ENCODE data around the gene CDRT4.

Gene CDRT4

DNA sequence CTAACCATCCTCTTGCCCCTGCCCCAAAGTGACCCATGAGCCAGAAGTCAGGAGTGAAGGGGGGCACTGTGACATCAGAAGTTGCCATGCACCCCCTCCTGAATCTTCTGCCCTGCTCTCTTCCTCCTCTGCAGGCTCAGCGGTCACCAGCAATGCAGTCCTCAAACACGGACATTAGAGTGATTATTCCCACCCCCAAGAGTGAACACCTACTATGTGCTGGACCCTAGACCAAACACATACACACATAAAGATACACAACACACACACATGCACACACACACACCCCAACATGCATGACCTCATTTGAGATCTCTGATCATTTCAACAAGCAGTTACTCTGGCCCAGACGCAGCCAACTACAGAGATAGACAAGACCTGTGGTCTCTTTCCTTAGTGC lies at the start of gene CDRT4:
CDRT4 (minus strand) TSS at position 30 of the 400 bp plus-strand sequence. CDS start 27,383 bp downstream, outside the sequence.
- Histone ChIP-seq H3K27me3 (no peaks in the 10 kb centered on the region), H3K4me2 (no peak within 1 kb of the TSS), H4K20me1 (no peaks in the 10 kb centered on the region), H3K4me3 (no peak within 1 kb of the TSS), H3K4me1 (no peaks in the 10 kb centered on the region), H3K36me3 (no peaks in the 10 kb centered on the region), H3K27ac (no peak within 1 kb of the TSS), H3K9me3 (replicated peaks in 1 of 11) (no peaks in the 10 kb centered on the region), H3K9ac (no peak within 1 kb of the TSS)
- no peak for TF ChIP-seq Cebpa-rat (IDR thresholded peaks at IDR 0.05)

DNA sequence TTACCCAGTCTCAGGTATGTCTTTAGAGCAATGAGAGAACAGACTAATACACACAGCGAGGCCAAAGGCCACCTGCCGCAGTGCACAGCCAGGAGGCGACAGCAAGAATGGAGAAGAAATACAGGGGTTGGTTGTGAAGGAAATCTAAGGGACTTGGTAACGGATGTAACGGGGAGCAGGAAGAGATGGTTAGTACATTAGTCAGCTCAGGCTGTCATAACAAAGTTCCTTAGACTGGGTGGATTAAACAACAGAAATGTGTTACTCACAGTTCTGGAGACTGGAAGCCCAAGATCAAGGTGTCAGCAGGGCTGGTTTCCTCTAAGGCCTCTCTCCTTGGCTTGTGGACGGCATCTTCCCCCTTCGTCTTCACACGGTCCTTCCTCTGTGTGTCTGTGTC lies 48.7 kb upstream of the CDRT4 start:
- no peaks in the 10 kb centered on the region for H3K27me3 ChIP-seq
- 0 out of 22 replicates have a peak, but pooled peaks cover 0 to 4% (median 0%) of the 10 kb centered on the region in 11 experiments for H3K9me3 ChIP-seq (replicated peaks in 1 of 11)
- H3K27ac ChIP-seq: no peak overlapping the region
- peaks cover 0 to 4% (median under 1%) of the 10 kb centered on the region in 10 experiments; a peak in 6 of 20 replicates for H3K4me1 ChIP-seq
- no peak overlapping the region for H3K4me3 ChIP-seq
- no peak for TF ChIP-seq Cebpa-rat (IDR thresholded peaks at IDR 0.05)
- H3K9ac ChIP-seq: no peak overlapping the region
- no peak overlapping the region for H3K4me2 ChIP-seq
- no peaks in the 10 kb centered on the region for H3K36me3 ChIP-seq
- no peaks in the 10 kb centered on the region for H4K20me1 ChIP-seq

DNA sequence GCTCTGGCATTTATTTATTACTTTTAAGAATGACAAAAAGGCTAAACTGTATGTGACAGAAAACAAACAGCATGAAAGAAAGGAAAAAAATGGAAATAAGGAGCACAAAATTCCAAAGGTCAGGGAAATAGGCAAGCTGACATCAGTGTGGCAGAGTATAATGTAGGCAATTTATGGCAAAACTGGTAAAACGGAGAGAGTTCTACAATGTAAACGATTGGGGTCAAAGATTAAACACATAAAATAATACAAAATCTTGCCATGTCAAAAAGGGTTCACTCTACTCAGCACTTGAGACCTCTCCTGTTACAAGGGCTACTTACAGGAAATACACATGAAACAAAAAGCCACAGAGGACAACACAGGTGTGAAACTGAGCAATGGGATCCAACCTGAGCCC lies 47.0 kb upstream of the CDRT4 start:
- TF ChIP-seq Cebpa-rat (IDR thresholded peaks at IDR 0.05): no peak
- Histone ChIP-seq H3K27me3 (no peaks in the 10 kb centered on the region), H3K4me1 (peaks cover 7 to 21% (median 14%) of the 10 kb centered on the region in 10 experiments; a peak in 18 of 20 replicates), H3K4me2 (no peak overlapping the region), H3K27ac (no peak overlapping the region), H4K20me1 (no peaks in the 10 kb centered on the region), H3K36me3 (no peaks in the 10 kb centered on the region), H3K9ac (no peak overlapping the region), H3K9me3 (replicated peaks in 1 of 11) (0 out of 22 replicates have a peak, but pooled peaks cover 0 to 4% (median 0%) of the 10 kb centered on the region in 11 experiments), H3K4me3 (no peak overlapping the region)

DNA sequence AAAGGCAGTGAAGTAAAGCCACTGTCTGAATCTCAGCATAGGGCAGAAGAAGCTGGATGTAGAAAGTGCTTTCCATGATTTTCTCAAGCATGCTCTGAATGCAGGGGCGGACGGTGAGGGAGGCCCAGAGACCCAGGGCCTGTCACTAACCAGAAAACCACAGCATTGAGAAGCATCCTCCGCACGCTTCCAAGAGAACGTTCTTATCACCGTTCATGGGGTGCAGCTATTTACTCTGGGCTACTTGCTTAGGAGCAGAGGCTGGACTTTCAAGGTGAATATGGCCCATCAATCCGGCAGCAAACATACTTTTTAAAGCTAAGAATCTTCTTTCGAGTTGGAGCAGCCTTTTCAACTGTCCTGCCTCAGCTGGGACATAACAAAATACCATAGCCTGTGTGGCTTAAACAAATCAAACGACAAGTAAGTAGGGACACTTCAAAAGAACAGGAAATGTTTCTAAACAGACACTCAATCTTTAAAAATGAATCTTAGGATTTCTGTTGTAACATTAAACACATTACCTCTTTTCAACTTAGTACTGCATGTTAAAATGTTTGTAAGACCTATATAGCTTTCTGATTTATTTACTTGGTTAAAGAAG lies 46.5 kb upstream of the CDRT4 start:
- Histone ChIP-seq H3K36me3 (no peaks in the 10 kb centered on the region), H3K4me1 (peaks cover 7 to 22% (median 14%) of the 10 kb centered on the region in 10 experiments; a peak in 18 of 20 replicates), H3K4me2 (no peak overlapping the region), H3K27ac (no peak overlapping the region), H3K4me3 (no peak overlapping the region), H3K9ac (no peak overlapping the region), H3K9me3 (replicated peaks in 1 of 11) (0 out of 22 replicates have a peak, but pooled peaks cover 0 to 4% (median 0%) of the 10 kb centered on the region in 11 experiments), H4K20me1 (no peaks in the 10 kb centered on the region), H3K27me3 (no peaks in the 10 kb centered on the region)
- no peak for TF ChIP-seq Cebpa-rat (IDR thresholded peaks at IDR 0.05)

DNA sequence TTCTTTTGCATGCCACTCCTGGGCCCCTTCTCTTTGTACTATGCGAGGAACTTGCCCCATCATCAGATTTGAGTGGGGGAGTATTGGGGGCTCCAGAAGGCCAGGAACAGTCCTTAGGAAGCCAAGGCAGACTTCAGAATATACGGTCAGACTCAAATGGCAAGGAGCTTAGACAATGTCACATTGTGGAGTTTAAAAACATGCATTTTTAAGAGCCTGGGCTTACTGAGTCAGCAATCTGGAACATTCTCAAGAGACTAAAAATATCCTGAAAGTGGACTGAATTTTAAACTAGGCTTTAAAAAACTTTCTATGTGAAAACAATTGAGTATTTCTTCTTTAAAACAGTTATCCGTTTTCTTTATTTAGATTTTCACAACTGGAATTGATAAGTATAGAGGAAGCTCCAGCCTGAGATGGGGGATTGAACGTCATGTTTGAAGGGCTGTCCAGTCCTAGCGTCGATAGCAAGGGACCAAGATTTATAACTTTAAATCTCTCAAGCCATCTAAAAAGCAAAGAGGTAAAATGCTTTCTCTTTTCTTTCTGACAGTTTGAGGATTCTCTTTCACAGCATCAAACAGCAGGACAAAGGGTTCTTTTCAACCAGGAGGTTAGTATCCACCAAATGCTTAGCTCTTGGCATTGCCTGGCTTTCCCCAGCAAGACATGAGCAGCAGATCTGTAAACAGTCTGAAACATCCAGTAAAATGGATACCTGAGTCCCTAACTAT lies 45.8 kb upstream of the CDRT4 start:
- Histone ChIP-seq H4K20me1 (no peaks in the 10 kb centered on the region), H3K4me1 (peaks cover 7 to 22% (median 14%) of the 10 kb centered on the region in 10 experiments; a peak in 18 of 20 replicates), H3K9ac (no peak overlapping the region), H3K4me2 (peak overlapping the region in 1 of 11 experiments; percentile 7; a peak in 1 of 22 replicates), H3K4me3 (no peak overlapping the region), H3K36me3 (no peaks in the 10 kb centered on the region), H3K9me3 (replicated peaks in 1 of 11) (0 out of 22 replicates have a peak, but pooled peaks cover 0 to 4% (median 0%) of the 10 kb centered on the region in 11 experiments), H3K27ac (no peak overlapping the region), H3K27me3 (no peaks in the 10 kb centered on the region)
- TF ChIP-seq Cebpa-rat (IDR thresholded peaks at IDR 0.05): no peak

DNA sequence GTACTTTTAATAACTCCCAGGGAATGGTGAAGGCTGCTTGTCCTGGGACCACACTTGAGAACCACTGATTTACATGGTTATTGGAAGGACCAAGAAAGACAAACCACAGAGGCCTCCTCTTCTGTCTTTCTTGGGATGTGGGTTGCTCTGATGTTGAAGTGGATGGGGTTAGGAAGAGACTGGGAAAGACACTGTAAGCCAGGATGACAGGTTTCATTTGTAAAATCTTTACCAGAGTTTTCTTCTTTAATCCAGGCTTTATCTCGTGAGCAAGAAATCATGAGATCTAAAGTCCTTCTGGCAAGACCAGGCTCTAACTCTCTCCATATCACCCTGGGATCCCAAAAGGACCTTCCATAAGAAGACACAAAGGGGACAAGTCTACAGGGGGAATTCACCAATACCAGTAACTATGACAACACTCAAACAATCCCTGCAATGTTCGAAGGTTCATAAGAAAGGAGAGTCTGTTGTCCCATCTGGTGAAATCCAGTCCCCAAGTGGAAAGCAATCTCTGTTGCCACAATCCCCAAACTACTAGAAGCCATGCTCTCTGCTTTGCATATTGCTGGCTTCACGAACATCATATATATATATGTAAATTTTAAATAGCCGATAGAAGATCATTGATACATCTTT lies 44.8 kb upstream of the CDRT4 start:
- Histone ChIP-seq H3K4me3 (no peak overlapping the region), H3K36me3 (no peaks in the 10 kb centered on the region)

DNA sequence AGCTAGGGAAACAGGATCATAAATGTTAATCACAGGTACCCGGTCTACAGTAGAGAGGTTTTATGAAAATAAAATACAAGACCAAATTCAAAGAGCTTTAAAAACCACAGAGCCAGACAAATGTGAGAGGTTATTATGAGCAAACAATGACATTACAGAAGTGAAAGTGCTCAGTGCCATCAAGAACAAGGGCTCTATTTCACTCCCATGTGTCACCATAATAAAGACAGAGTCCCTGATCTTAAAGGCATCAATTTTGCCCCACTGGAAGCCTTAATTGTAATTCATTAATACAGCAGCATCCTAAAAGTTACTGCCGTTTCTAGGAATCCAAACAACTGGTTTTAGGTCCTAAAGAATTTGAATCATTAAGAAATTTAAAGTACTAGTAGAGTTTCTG lies 43.7 kb upstream of the CDRT4 start:
- H3K9ac ChIP-seq: no peak overlapping the region
- 0 out of 22 replicates have a peak, but pooled peaks cover 0 to 2% (median 0%) of the 10 kb centered on the region in 11 experiments for H3K9me3 ChIP-seq (replicated peaks in 1 of 11)
- H3K4me1 ChIP-seq: peaks cover 7 to 22% (median 14%) of the 10 kb centered on the region in 10 experiments; a peak in 18 of 20 replicates
- H3K4me2 ChIP-seq: peak overlapping the region in 5 of 11 experiments; percentile 21 to 57 (median 34); a peak in 9 of 22 replicates
- no peak overlapping the region; a peak in 1 of 22 replicates for H3K27ac ChIP-seq
- no peaks in the 10 kb centered on the region for H3K27me3 ChIP-seq
- H3K36me3 ChIP-seq: no peaks in the 10 kb centered on the region
- no peaks in the 10 kb centered on the region for H4K20me1 ChIP-seq
- H3K4me3 ChIP-seq: no peak overlapping the region
- no peak for TF ChIP-seq Cebpa-rat (IDR thresholded peaks at IDR 0.05)

More for the DNA sequence above, 44.8 kb upstream of the CDRT4 start:
- no peaks in the 10 kb centered on the region for H3K27me3 ChIP-seq
- H3K9me3 ChIP-seq (replicated peaks in 1 of 11): 0 out of 22 replicates have a peak, but pooled peaks cover 0 to 4% (median 0%) of the 10 kb centered on the region in 11 experiments
- no peak for TF ChIP-seq Cebpa-rat (IDR thresholded peaks at IDR 0.05)
- H3K9ac ChIP-seq: no peak overlapping the region
- no peaks in the 10 kb centered on the region for H4K20me1 ChIP-seq
- H3K4me1 ChIP-seq: peaks cover 7 to 22% (median 14%) of the 10 kb centered on the region in 10 experiments; a peak in 18 of 20 replicates
- H3K27ac ChIP-seq: no peak overlapping the region
- no peak overlapping the region for H3K4me2 ChIP-seq

DNA sequence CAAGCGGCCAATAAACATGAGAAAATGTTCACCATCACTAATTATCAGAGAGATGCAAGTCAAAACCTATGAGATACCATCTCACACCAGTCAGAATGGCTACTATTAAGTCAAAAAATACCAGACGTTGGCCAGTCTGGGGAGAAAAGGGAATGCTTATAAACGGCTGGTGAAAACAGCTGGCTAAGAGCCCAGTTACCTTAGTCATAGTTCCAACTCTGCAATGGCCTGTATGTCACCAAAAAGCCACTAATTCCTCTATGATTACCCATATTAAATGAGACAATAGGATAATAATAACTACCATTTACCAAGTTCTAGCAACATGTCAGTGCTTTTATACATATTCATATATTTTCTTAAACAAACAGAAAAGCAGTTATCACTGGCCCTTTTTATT lies 42.9 kb upstream of the CDRT4 start:
- H3K36me3 ChIP-seq: no peaks in the 10 kb centered on the region
- H3K4me3 ChIP-seq: no peak overlapping the region
- H4K20me1 ChIP-seq: no peaks in the 10 kb centered on the region
- no peak overlapping the region for H3K9ac ChIP-seq
- no peaks in the 10 kb centered on the region for H3K27me3 ChIP-seq
- TF ChIP-seq Cebpa-rat (IDR thresholded peaks at IDR 0.05): no peak
- no peak overlapping the region for H3K27ac ChIP-seq
- H3K9me3 ChIP-seq (replicated peaks in 1 of 11): no peaks in the 10 kb centered on the region
- H3K4me1 ChIP-seq: peaks cover 7 to 22% (median 14%) of the 10 kb centered on the region in 10 experiments; a peak in 18 of 20 replicates
- H3K4me2 ChIP-seq: peak overlapping the region in 10 of 11 experiments; percentile 9 to 57 (median 34); a peak in 14 of 22 replicates

DNA sequence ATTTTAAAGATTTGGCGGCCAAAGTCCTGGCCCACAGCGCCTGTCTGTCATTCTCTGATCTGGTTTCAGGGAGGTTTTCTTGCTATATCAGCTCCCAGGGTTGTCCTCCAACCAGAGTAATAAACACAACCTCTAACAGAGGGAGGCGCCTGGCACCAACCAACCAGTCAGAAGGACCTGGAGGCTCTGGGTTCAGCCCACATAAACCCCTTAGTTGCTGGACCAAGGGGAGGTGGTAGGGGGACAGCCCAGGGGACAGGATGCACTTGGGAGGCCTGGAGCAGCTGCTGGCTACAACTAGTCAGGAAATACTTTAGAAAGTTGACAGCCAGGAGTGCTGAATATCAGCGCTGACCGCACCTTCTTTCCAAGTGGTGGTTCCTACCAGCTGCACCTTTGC lies 41.7 kb upstream of the CDRT4 start:
- H3K9me3 ChIP-seq (replicated peaks in 1 of 11): no peaks in the 10 kb centered on the region
- no peak overlapping the region for H3K27ac ChIP-seq
- H3K36me3 ChIP-seq: no peaks in the 10 kb centered on the region
- TF ChIP-seq Cebpa-rat (IDR thresholded peaks at IDR 0.05): no peak
- no peak overlapping the region for H3K4me3 ChIP-seq
- H3K9ac ChIP-seq: no peak overlapping the region
- H3K27me3 ChIP-seq: no peaks in the 10 kb centered on the region
- no peaks in the 10 kb centered on the region for H4K20me1 ChIP-seq
- peak overlapping the region in 1 of 11 experiments; percentile 9; a peak in 1 of 22 replicates for H3K4me2 ChIP-seq
- peaks cover 7 to 27% (median 14%) of the 10 kb centered on the region in 10 experiments; a peak in 18 of 20 replicates for H3K4me1 ChIP-seq

Data from BLaER1 treated with 17β-estradiol and CSF1 and Interleukin-3, amounts not matched to agents 10 nM and 100 nM (cell line).